Mesendoderm (in vitro differentiated cells): ENCODE data around the gene C18orf63.

ENCODE experiments used
- DNase-seq: peaks from one replicate; pipeline ENCODE4 v3.0.0; 2013
- H2AK5ac ChIP-seq: 2 replicates; pipeline ENCODE4 v1.6.1; 2013; ENCODE audit warnings: low read length, inconsistent platforms
- H2BK120ac ChIP-seq: 2 replicates; pipeline ENCODE4 v1.6.1; 2013; ENCODE audit warnings: low read depth, mild to moderate bottlenecking, low read length, moderate library complexity, mixed read lengths
- H2BK15ac ChIP-seq: replicated peaks from 2 replicates; pipeline ENCODE4 v1.6.1; 2013; ENCODE audit warnings: low read depth, mild to moderate bottlenecking, moderate library complexity
- H2BK5ac ChIP-seq: 2 replicates; pipeline ENCODE4 v1.6.1; 2013; ENCODE audit warnings: low read length, inconsistent platforms
- H3K18ac ChIP-seq: 2 replicates; pipeline ENCODE4 v1.6.1; 2013; ENCODE audit warnings: mild to moderate bottlenecking, low read length, mixed read lengths
- H3K23ac ChIP-seq: one replicate; pipeline ENCODE4 v1.6.1; 2013; ENCODE audit warnings: low read length
- H3K27ac ChIP-seq: 2 replicates; pipeline ENCODE4 v1.5.1; 2013; ENCODE audit warnings: low read depth, mild to moderate bottlenecking, inconsistent platforms, low read length, moderate library complexity
- H3K27me3 ChIP-seq: 2 replicates; pipeline ENCODE4 v1.6.1; 2013; ENCODE audit warnings: low read length, control low read depth, mild to moderate bottlenecking, inconsistent platforms; ENCODE audit not compliant: insufficient read depth, poor library complexity
- H3K36me3 ChIP-seq: 2 replicates; pipeline ENCODE4 v1.6.1; 2013; ENCODE audit warnings: low read length, inconsistent platforms; ENCODE audit not compliant: control insufficient read depth, insufficient read depth
- H3K4ac ChIP-seq: one replicate; pipeline ENCODE4 v1.6.1; 2013; ENCODE audit warnings: low read depth, mild to moderate bottlenecking, low read length, moderate library complexity
- H3K4me1 ChIP-seq: 2 replicates; pipeline ENCODE4 v1.6.1; 2013; ENCODE audit warnings: low read depth, low read length, inconsistent platforms; ENCODE audit not compliant: control insufficient read depth
- H3K4me2 ChIP-seq: 2 replicates; pipeline ENCODE4 v1.6.1; 2013; ENCODE audit warnings: low read length
- H3K4me3 ChIP-seq: 2 replicates; pipeline ENCODE4 v1.5.1; 2013; ENCODE audit warnings: mild to moderate bottlenecking, low read length
- H3K56ac ChIP-seq: one replicate; pipeline ENCODE4 v1.6.1; 2013; ENCODE audit warnings: low read length
- H3K79me1 ChIP-seq: 2 replicates; pipeline ENCODE4 v1.6.1; 2013; ENCODE audit warnings: low read length, inconsistent platforms
- H3K79me2 ChIP-seq: 2 replicates; pipeline ENCODE4 v1.6.1; 2013; ENCODE audit warnings: mild to moderate bottlenecking, low read length; ENCODE audit not compliant: control insufficient read depth, insufficient read depth
- H3K9ac ChIP-seq: 2 replicates; pipeline ENCODE4 v1.6.1; 2013; ENCODE audit warnings: low read length, inconsistent platforms
- H4K5ac ChIP-seq: one replicate; pipeline ENCODE4 v1.6.1; 2013; ENCODE audit warnings: low read length
- H4K8ac ChIP-seq: one replicate; pipeline ENCODE4 v1.6.1; 2013; ENCODE audit warnings: low read depth, mild to moderate bottlenecking, control low read depth, low read length, moderate library complexity
- WGBS: extraction: QIAGEN DNeasy Blood & Tissue Kit; methylation state at CpG from one replicate; pipeline ENCODE4 v1.1.7; 2013; ENCODE audit warnings: low lambda C conversion rate, missing lambda C conversion rate; ENCODE audit not compliant: insufficient coverage; ENCODE audit errors: extremely low coverage; 5-methylcytosine and 5-hydroxymethylcytosine counted together

C18orf63 gene

GRCh38 chr18:74342416-74343043 lies 26.9 kb downstream of the C18orf63 start:
- no peak overlapping the region for H3K23ac ChIP-seq
- H2BK15ac ChIP-seq, result no peak overlapping the region
- H3K27ac ChIP-seq, result no peak overlapping the region
- H3K18ac ChIP-seq, result no peak overlapping the region
- H4K5ac ChIP-seq, result no peak overlapping the region
- no peak overlapping the region for H3K56ac ChIP-seq
- H2AK5ac ChIP-seq, result no peak overlapping the region
- no peaks in the 10 kb centered on the region for H3K4me1 ChIP-seq
- DNase-seq, result peak; percentile 61
- H3K4me2 ChIP-seq, result no peak overlapping the region
- H2BK120ac ChIP-seq, result no peak overlapping the region
- no peaks in the 10 kb centered on the region for H3K27me3 ChIP-seq
- no peaks in the 10 kb centered on the region for H3K79me2 ChIP-seq
- H3K36me3 ChIP-seq, result no peaks in the 10 kb centered on the region
- no peak overlapping the region for H2BK5ac ChIP-seq
- H3K79me1 ChIP-seq, result no peaks in the 10 kb centered on the region
- H3K4me3 ChIP-seq, result no peak overlapping the region
- H3K4ac ChIP-seq, result no peak overlapping the region
- WGBS, result no CpG with 5 or more reads among the region's 4 CpGs
- H4K8ac ChIP-seq, result no peak overlapping the region
- H3K9ac ChIP-seq, result no peak overlapping the region

- no peak overlapping the region for H3K4me2 ChIP-seq
- H3K4me3 ChIP-seq, result no peak overlapping the region
- DNase-seq, result no peak
- H2AK5ac ChIP-seq, result no peak overlapping the region
- H3K36me3 ChIP-seq, result no peaks in the 10 kb centered on the region
- no peak overlapping the region for H2BK5ac ChIP-seq
- no peak overlapping the region for H3K27ac ChIP-seq
- H4K8ac ChIP-seq, result no peak overlapping the region
- H3K56ac ChIP-seq, result no peak overlapping the region
- no peaks in the 10 kb centered on the region for H3K4me1 ChIP-seq
- no peak overlapping the region for H3K18ac ChIP-seq
- H4K5ac ChIP-seq, result no peak overlapping the region
- H2BK15ac ChIP-seq, result no peak overlapping the region
- H3K23ac ChIP-seq, result no peak overlapping the region
- H3K79me2 ChIP-seq, result no peaks in the 10 kb centered on the region
- H3K79me1 ChIP-seq, result no peaks in the 10 kb centered on the region
- H3K4ac ChIP-seq, result no peak overlapping the region
- no peak overlapping the region for H2BK120ac ChIP-seq
- no peak overlapping the region for H3K9ac ChIP-seq
- H3K27me3 ChIP-seq, result no peaks in the 10 kb centered on the region
Measured at GRCh38 chr18:74346206-74346605, 30.6 kb downstream of the C18orf63 start.

DNA sequence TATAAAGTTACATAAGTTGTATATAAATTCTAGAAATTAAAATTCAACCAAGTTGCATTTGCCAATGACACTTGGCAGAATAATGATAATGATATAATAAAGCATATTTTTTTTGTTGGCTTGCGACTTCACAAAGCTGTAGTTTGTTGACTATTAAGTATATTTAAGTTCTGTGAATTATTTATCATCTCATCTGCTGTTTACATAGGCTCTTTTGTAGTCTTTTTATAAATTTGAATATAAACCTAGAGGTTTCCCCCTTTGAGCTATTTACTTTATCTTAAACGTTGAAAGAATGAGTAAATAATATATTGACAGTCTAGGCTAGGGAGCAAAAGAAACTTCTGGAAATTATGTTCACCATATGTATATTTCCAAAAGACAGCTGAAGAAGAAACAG lies 32.9 kb downstream of the C18orf63 start:
- H3K27me3 ChIP-seq, result no peaks in the 10 kb centered on the region
- no peak overlapping the region for H3K56ac ChIP-seq
- no peak for DNase-seq
- no peak overlapping the region for H3K4me3 ChIP-seq
- no peak overlapping the region for H3K9ac ChIP-seq
- H3K79me2 ChIP-seq, result no peaks in the 10 kb centered on the region
- no peak overlapping the region for H4K8ac ChIP-seq
- H2BK15ac ChIP-seq, result no peak overlapping the region
- H3K4me1 ChIP-seq, result no peaks in the 10 kb centered on the region
- no peak overlapping the region for H3K18ac ChIP-seq
- no peak overlapping the region for H2BK120ac ChIP-seq
- H3K4me2 ChIP-seq, result no peak overlapping the region
- H3K23ac ChIP-seq, result no peak overlapping the region
- H3K27ac ChIP-seq, result no peak overlapping the region
- no CpG with 5 or more reads among the region's 2 CpGs for WGBS
- no peaks in the 10 kb centered on the region for H3K36me3 ChIP-seq
- no peak overlapping the region for H2BK5ac ChIP-seq
- H2AK5ac ChIP-seq, result no peak overlapping the region
- no peak overlapping the region for H3K4ac ChIP-seq
- no peaks in the 10 kb centered on the region for H3K79me1 ChIP-seq
- no peak overlapping the region for H4K5ac ChIP-seq

- Histone ChIP-seq H3K23ac (no peak overlapping the region), H2AK5ac (no peak overlapping the region), H2BK120ac (no peak overlapping the region), H3K18ac (no peak overlapping the region), H2BK15ac (no peak overlapping the region), H3K56ac (no peak overlapping the region), H3K79me2 (no peaks in the 10 kb centered on the region), H4K5ac (no peak overlapping the region), H3K27ac (no peak overlapping the region), H3K36me3 (no peaks in the 10 kb centered on the region), H2BK5ac (no peak overlapping the region), H3K4me2 (no peak overlapping the region), H4K8ac (no peak overlapping the region), H3K4me3 (no peak overlapping the region), H3K4me1 (no peaks in the 10 kb centered on the region), H3K27me3 (no peaks in the 10 kb centered on the region), H3K9ac (no peak overlapping the region), H3K79me1 (no peaks in the 10 kb centered on the region), H3K4ac (no peak overlapping the region)
- WGBS, result no CpG with 5 or more reads among the region's 1 CpG
- peak; percentile 77 for DNase-seq
Measured at GRCh38 chr18:74351354-74351753, 35.7 kb downstream of the C18orf63 start.

GRCh38 chr18:74353169-74353775 lies 37.6 kb downstream of the C18orf63 start:
- no peak overlapping the region for H3K56ac ChIP-seq
- WGBS, result no CpG with 5 or more reads among the region's 1 CpG
- no peak overlapping the region for H4K5ac ChIP-seq
- DNase-seq, result peak; percentile 79
- H3K27ac ChIP-seq, result no peak overlapping the region
- H3K27me3 ChIP-seq, result no peaks in the 10 kb centered on the region
- no peak overlapping the region for H2AK5ac ChIP-seq
- H3K36me3 ChIP-seq, result no peaks in the 10 kb centered on the region
- H3K18ac ChIP-seq, result no peak overlapping the region
- no peak overlapping the region for H3K4me3 ChIP-seq
- no peak overlapping the region for H3K9ac ChIP-seq
- no peak overlapping the region for H2BK120ac ChIP-seq
- no peak overlapping the region for H3K23ac ChIP-seq
- H3K4ac ChIP-seq, result no peak overlapping the region
- no peak overlapping the region for H3K4me2 ChIP-seq
- H3K79me1 ChIP-seq, result no peaks in the 10 kb centered on the region
- no peak overlapping the region for H4K8ac ChIP-seq
- H2BK15ac ChIP-seq, result no peak overlapping the region
- H2BK5ac ChIP-seq, result no peak overlapping the region
- no peaks in the 10 kb centered on the region for H3K79me2 ChIP-seq
- H3K4me1 ChIP-seq, result no peaks in the 10 kb centered on the region

DNA sequence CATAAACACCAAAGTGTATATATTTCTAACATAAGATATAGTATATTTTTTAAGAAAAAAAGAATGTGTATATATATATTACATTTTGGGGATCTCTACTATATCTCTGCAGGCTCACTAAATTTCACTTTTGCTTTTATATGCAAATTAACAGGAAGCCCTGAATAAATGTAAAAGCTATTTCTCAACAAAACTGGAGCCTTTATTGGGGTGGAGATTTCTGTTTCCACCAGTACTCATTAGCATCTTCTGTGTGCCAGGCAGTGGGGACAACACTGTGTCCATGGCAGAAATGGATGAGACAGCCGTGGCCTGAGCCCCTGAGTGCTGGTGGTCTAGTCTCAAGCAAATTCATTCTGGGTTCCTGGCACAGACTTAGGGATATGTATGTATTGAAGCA lies 41.3 kb downstream of the C18orf63 start:
- Histone ChIP-seq H3K27me3 (no peaks in the 10 kb centered on the region), H3K9ac (no peak overlapping the region), H3K4me2 (no peak overlapping the region), H3K36me3 (no peaks in the 10 kb centered on the region), H2AK5ac (no peak overlapping the region), H4K8ac (no peak overlapping the region), H2BK15ac (no peak overlapping the region), H2BK5ac (no peak overlapping the region), H2BK120ac (no peak overlapping the region), H3K79me1 (no peaks in the 10 kb centered on the region), H4K5ac (no peak overlapping the region), H3K4ac (no peak overlapping the region), H3K27ac (no peak overlapping the region), H3K4me1 (no peaks in the 10 kb centered on the region), H3K79me2 (no peaks in the 10 kb centered on the region), H3K18ac (no peak overlapping the region), H3K23ac (no peak overlapping the region), H3K56ac (no peak overlapping the region), H3K4me3 (no peak overlapping the region)
- WGBS, result no CpG with 5 or more reads among the region's 1 CpG
- no peak for DNase-seq
